GM23248 (cell line): Measurements from ENCODE around the gene OR51B2.
"Not testable (repeated sequence)": the region's sequence is repeated elsewhere in the genome, so short reads cannot be mapped to it uniquely, and the experiment has no call there.

Experiments
- EZH2 ChIP-seq: fragments of 200-600 bp; sonication (generic); IDR thresholded peaks from 2 replicates; pipeline ENCODE4 v1.6.1; 2018; ENCODE audit warnings: antibody characterized with exemption, mild to moderate bottlenecking; ENCODE audit not compliant: insufficient read depth, poor library complexity, severe bottlenecking
- EZH2phosphoT487 ChIP-seq: fragments of 200-600 bp; sonication (generic); IDR thresholded peaks from 2 replicates; pipeline ENCODE4 v1.6.1; 2018; ENCODE audit warnings: antibody characterized with exemption, moderate library complexity, mild to moderate bottlenecking, low read depth; ENCODE audit not compliant: insufficient read depth

- not testable (repeated sequence) for TF ChIP-seq EZH2phosphoT487, EZH2
These were observed 10.6 kb downstream of the OR51B2 start for GRCh38 chr11:5313326-5314023.
